ENCODE data around the gene NRF1. TPM values are rescaled to one million over a fixed set of nuclear protein-coding genes. Genes with fewer than 3 reads are reported as not detected.

Gene NRF1
- total RNA-seq, 2 donors from 2014 or later: 22.9 to 26.4 TPM

DNA sequence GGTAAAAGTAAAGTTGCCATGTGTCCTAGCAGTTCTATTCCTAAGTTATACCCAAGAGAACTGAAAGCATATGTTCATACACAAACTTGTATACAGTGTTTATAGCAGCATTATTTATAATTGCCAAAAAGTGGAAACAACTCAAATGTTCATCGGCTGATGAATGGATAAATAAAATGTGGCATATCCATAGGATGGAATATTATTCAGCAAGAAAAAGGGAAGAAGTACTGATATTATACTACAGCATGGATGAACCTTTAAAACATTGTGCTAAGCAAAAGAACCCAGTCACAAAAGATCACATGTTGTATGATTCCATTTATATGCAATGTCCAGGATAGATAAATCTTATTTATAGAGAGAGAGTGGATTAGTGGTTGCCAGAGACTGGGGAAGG lies 68.9 kb downstream of the NRF1 start:
- H3K36me3 ChIP-seq (ENCODE audit: control insufficient read depth, insufficient read depth, low read length): peaks cover 44% of the 10 kb centered on the region
- DNase-seq: no peak
- H3K9ac ChIP-seq (ENCODE audit: extremely low read depth, low read length, poor library complexity, severe bottlenecking): no peak overlapping the region
- no peaks in the 10 kb centered on the region for H3K27me3 ChIP-seq (ENCODE audit: control insufficient read depth, insufficient read depth, low read length, poor library complexity, severe bottlenecking)
- H3K27me3 Mint-ChIP-seq (ENCODE audit: insufficient read depth): no peaks in the 10 kb centered on the region
- H3K36me3 Mint-ChIP-seq (ENCODE audit: low read depth): peaks cover 51% of the 10 kb centered on the region
- H3K27ac Mint-ChIP-seq: no peak overlapping the region
- peaks cover 12% of the 10 kb centered on the region for H3K9me3 ChIP-seq (ENCODE audit: control insufficient read depth, low read length)
- no peak overlapping the region for H3K4me3 ChIP-seq (ENCODE audit: low read length)
- no peak overlapping the region for H3K27ac ChIP-seq (ENCODE audit: low read depth, low read length)
- no peak overlapping the region for H3K4me3 Mint-ChIP-seq
- WGBS, 2 experiments (ENCODE audit: insufficient coverage in 1 of 2, insufficient read length in 1 of 2): 100% methylated on average over 1 of the region's 1 CpG; no CpG with 5 or more reads in 1 of the 2 experiments
- H3K4me1 ChIP-seq (ENCODE audit: control insufficient read depth, insufficient read depth, low read length): no peaks in the 10 kb centered on the region
- peaks cover 8% of the 10 kb centered on the region for H3K9me3 Mint-ChIP-seq
- no peaks in the 10 kb centered on the region for H3K4me1 Mint-ChIP-seq
- TF ChIP-seq, protein P1, sequence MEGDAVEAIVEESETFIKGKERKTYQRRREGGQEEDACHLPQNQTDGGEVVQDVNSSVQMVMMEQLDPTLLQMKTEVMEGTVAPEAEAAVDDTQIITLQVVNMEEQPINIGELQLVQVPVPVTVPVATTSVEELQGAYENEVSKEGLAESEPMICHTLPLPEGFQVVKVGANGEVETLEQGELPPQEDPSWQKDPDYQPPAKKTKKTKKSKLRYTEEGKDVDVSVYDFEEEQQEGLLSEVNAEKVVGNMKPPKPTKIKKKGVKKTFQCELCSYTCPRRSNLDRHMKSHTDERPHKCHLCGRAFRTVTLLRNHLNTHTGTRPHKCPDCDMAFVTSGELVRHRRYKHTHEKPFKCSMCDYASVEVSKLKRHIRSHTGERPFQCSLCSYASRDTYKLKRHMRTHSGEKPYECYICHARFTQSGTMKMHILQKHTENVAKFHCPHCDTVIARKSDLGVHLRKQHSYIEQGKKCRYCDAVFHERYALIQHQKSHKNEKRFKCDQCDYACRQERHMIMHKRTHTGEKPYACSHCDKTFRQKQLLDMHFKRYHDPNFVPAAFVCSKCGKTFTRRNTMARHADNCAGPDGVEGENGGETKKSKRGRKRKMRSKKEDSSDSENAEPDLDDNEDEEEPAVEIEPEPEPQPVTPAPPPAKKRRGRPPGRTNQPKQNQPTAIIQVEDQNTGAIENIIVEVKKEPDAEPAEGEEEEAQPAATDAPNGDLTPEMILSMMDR (conservative IDR thresholded peaks at IDR 0.05): no peak

- Histone ChIP-seq H3K27me3 (ENCODE audit: control insufficient read depth, insufficient read depth, low read length, poor library complexity, severe bottlenecking) (no peaks in the 10 kb centered on the region), H3K27ac (ENCODE audit: low read depth, low read length) (no peak overlapping the region), H3K9ac (ENCODE audit: extremely low read depth, low read length, poor library complexity, severe bottlenecking) (no peak overlapping the region), H3K4me3 (ENCODE audit: low read length) (no peak overlapping the region), H3K4me1 (ENCODE audit: control insufficient read depth, insufficient read depth, low read length) (no peaks in the 10 kb centered on the region), H3K9me3 (ENCODE audit: control insufficient read depth, low read length) (no peaks in the 10 kb centered on the region), H3K36me3 (ENCODE audit: control insufficient read depth, insufficient read depth, low read length) (peaks cover 16% of the 10 kb centered on the region)
- no peaks in the 10 kb centered on the region for H3K4me1 Mint-ChIP-seq
- peak overlapping the region; percentile 72 for H3K27ac Mint-ChIP-seq
- peaks cover 35% of the 10 kb centered on the region for H3K36me3 Mint-ChIP-seq (ENCODE audit: low read depth)
- no peaks in the 10 kb centered on the region for H3K9me3 Mint-ChIP-seq
- TF ChIP-seq, protein P1 (conservative IDR thresholded peaks at IDR 0.05): no peak
- DNase-seq: no peak
- no peaks in the 10 kb centered on the region for H3K27me3 Mint-ChIP-seq (ENCODE audit: insufficient read depth)
- no CpG with 5 or more reads among the region's 1 CpG for WGBS, 2 experiments (ENCODE audit: insufficient coverage in 1 of 2, insufficient read length in 1 of 2)
- no peak overlapping the region for H3K4me3 Mint-ChIP-seq
Observed at GRCh38 chr7:129684777-129685176, 73.3 kb downstream of the NRF1 start.

- DNase-seq: no peak
- Histone ChIP-seq H3K4me3 (ENCODE audit: low read length) (no peak overlapping the region), H3K4me1 (ENCODE audit: control insufficient read depth, insufficient read depth, low read length) (no peaks in the 10 kb centered on the region), H3K9ac (ENCODE audit: extremely low read depth, low read length, poor library complexity, severe bottlenecking) (no peak overlapping the region), H3K9me3 (ENCODE audit: control insufficient read depth, low read length) (no peaks in the 10 kb centered on the region), H3K36me3 (ENCODE audit: control insufficient read depth, insufficient read depth, low read length) (peaks cover 20% of the 10 kb centered on the region), H3K27ac (ENCODE audit: low read depth, low read length) (no peak overlapping the region), H3K27me3 (ENCODE audit: control insufficient read depth, insufficient read depth, low read length, poor library complexity, severe bottlenecking) (no peaks in the 10 kb centered on the region)
- peaks cover 36% of the 10 kb centered on the region for H3K36me3 Mint-ChIP-seq (ENCODE audit: low read depth)
- WGBS, 2 experiments (ENCODE audit: insufficient coverage in 1 of 2, insufficient read length in 1 of 2): 99% methylated on average over 2 of the region's 2 CpGs; no CpG with 5 or more reads in 1 of the 2 experiments
- no peaks in the 10 kb centered on the region for H3K4me1 Mint-ChIP-seq
- no peak overlapping the region for H3K27ac Mint-ChIP-seq
- no peaks in the 10 kb centered on the region for H3K27me3 Mint-ChIP-seq (ENCODE audit: insufficient read depth)
- H3K9me3 Mint-ChIP-seq: no peaks in the 10 kb centered on the region
- TF ChIP-seq, protein P1 (conservative IDR thresholded peaks at IDR 0.05): no peak
- no peak overlapping the region for H3K4me3 Mint-ChIP-seq
Observed at GRCh38 chr7:129686063-129686462, 74.5 kb downstream of the NRF1 start.

All from endodermal cell (in vitro differentiated cells).